ENCODE measurements around the gene PAIP2.

PAIP2 gene

DNA sequence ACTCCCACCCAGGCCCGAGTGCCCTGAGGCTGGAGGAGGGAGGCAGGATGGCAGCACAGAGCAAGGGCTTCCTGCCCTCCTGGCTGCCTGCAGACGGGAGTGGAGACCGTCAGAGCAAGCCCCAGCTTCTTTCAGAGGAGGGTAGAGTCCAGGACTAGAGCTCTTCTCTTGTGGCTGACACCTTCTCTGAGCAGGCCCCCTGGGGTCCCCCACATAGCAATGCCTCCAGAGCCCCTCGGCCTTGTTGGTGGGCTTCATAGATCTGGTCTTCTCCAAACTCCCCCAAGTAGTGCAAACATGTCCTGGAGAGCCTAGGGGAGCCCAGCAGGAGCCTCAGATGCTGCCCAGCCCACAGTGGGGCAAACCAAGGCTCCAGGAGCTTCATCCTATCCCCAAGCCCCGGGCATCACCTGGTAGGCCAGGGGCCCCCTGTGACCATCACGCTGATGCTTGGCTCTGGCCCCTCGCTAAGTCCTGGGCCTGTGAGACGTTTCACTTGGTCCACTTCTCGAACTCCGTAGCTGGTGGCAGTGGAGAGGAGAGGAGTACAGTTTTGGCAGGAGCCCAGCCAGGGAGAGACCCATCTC is 46.0 kb downstream of the PAIP2 start:
- Mint-ChIP-seq H3K4me3 (peak overlapping the region; percentile 90), H3K9me3 (no peaks in the 10 kb centered on the region), H3K36me3 (peaks cover 1% of the 10 kb centered on the region), H3K4me1 (peaks cover 60% of the 10 kb centered on the region), H3K27ac (peak overlapping the region; percentile 91), H3K27me3 (no peaks in the 10 kb centered on the region)
- ATAC-seq (ENCODE audit: low read depth) (no peak), DNase-seq (ENCODE audit: low spot score in 2 of 2) (no peak)

DNA sequence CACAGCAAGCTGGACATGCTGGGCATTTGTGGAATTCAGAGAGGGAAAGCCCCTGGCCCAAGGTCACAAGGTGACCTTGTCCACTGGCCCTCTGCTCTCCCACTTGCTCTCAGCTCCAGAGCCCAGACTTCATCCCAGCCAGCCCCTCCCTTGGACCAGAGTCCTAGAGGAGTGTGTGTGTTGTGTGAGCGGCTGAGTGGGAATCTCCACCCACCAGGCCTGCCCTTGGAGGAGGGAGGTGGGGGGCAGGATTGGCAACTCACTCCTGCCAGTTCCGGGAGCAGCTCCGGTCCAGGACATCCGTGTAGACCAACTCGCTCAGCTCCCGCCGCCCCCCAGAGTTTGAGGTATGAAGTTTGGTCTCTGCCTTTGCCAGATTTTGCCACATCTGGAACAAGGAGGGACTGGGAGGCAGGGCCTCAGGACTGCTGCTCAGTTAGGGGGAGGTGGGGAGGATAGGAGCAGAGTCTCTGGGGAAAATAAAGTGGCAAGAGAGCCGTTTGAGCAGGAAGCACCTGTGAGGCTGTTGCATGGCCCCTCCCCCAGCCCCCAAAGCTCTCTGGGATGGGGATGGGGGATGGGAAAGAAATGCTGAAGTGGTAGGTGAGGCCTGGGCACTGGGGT is 46.7 kb downstream of the PAIP2 start:
- peak overlapping the region; percentile 90 for H3K4me3 Mint-ChIP-seq
- DNase-seq (ENCODE audit: low spot score in 2 of 2), result peak; percentile 63 to 70
- peak overlapping the region; percentile 91 for H3K27ac Mint-ChIP-seq
- no peaks in the 10 kb centered on the region for H3K9me3 Mint-ChIP-seq
- no peaks in the 10 kb centered on the region for H3K27me3 Mint-ChIP-seq
- peaks cover 1% of the 10 kb centered on the region for H3K36me3 Mint-ChIP-seq
- peaks cover 59% of the 10 kb centered on the region for H3K4me1 Mint-ChIP-seq
- peak; percentile 41 for ATAC-seq (ENCODE audit: low read depth)

DNA sequence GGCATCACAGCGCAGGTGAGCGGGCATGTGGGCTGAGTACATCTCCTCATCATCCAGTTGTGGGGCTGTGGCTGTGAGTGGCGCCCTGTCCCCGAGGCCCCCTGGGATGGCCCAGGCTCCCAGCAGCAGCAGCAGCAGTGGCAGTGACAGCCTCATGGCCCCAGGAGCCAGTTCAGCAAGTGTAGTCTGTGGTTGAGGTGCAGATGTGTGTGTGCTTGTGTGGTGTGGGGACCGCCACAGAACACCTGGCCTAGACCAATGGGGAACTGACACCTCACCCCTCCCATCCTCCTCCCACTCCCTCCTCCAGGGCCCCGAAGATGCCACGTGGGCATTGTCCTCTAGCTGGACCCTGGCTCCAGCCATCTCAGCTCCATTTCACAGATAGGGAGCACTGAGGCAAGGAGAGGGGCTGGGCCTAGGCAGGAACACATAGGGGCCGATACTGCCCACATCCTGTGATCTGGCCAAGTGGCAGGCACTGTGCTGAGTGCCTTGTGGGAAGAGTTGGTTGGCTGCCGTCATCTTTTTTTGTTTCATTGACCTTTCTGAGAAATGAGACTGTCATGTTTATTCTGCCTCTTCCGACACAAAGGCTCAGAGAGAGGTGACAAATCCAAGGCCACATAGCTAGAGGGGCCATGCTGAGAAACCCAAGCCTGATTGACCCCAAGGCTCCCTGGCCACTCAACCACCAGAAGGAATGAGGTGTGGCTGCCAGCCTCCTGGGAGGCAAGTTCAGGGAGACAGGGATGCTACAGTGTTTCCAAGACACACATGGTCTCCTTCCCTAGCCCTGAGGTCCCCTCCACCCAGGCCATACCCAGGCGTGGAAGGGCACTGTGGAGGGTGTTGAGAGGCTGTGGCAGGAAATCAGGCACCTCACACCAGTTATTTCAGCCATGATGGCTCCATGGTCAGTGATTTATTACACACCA is 48.3 kb downstream of the PAIP2 start, which contains the start of gene MZB1:
MZB1 (minus strand) TSS at position 213 of the 938 bp plus-strand sequence; CDS start at position 156, 57 bp downstream.
- no peaks in the 10 kb centered on the region for H3K27me3 Mint-ChIP-seq
- peak within 1 kb of the TSS; percentile 91 for H3K27ac Mint-ChIP-seq
- ATAC-seq (ENCODE audit: low read depth) (peak; percentile 66), DNase-seq (ENCODE audit: low spot score in 2 of 2) (peak; percentile 66 to 74)
- peaks cover 49% of the 10 kb centered on the region for H3K4me1 Mint-ChIP-seq
- H3K36me3 Mint-ChIP-seq, result peaks cover 1% of the 10 kb centered on the region
- peak within 1 kb of the TSS; percentile 90 for H3K4me3 Mint-ChIP-seq
- H3K9me3 Mint-ChIP-seq, result no peaks in the 10 kb centered on the region

- ATAC-seq (ENCODE audit: low read depth), result no peak
- no peaks in the 10 kb centered on the region for H3K27me3 Mint-ChIP-seq
- H3K9me3 Mint-ChIP-seq, result no peaks in the 10 kb centered on the region
- peaks cover 1% of the 10 kb centered on the region for H3K36me3 Mint-ChIP-seq
- no peak for DNase-seq (ENCODE audit: low spot score in 2 of 2)
- peaks cover 43% of the 10 kb centered on the region for H3K4me1 Mint-ChIP-seq
- peak overlapping the region; percentile 92 for H3K4me3 Mint-ChIP-seq
- H3K27ac Mint-ChIP-seq, result peak overlapping the region; percentile 91
These were observed 49.2 kb downstream of the PAIP2 start for GRCh38 chr5:139390639-139391569.

DNA sequence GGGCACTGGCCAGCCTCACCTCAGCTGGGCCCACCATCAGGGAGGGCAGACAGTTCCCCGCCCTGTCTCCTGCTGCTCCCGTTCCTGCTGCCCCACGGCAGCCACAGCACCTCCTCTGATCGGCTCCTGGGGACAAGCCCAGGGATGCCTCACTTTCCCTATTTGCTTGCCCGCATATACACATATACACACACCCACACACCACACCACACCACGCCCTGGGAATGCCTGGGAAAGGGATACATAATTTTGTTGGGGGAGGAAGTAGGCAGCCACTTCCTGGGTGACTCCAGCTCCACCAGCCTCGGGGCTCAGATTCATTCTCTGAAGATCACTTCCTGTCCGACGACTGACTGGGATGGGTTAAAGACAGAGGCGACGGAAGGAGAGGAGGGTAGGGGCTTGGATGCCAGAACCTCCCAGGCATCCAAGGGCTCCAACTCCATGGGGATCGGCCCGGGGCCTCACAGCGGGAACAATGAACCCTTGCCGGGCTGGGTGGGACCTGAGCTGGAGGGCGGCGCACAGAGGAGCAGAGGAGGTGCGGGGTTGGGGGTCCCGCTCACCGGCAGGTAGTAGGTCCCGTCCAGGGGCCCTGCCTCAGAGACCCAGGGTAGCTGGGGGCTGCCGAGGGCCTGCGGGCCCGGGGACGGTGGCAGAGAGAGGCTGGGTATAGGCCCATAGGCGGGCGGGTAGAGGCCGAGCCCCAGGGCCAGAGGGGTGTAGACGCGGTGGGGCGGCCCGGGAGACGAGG is 50.1 kb downstream of the PAIP2 start:
- Mint-ChIP-seq H3K4me3 (peak overlapping the region; percentile 92), H3K27me3 (no peaks in the 10 kb centered on the region), H3K9me3 (no peaks in the 10 kb centered on the region), H3K36me3 (peaks cover 1% of the 10 kb centered on the region), H3K27ac (peak overlapping the region; percentile 91), H3K4me1 (peaks cover 44% of the 10 kb centered on the region)
- no peak for ATAC-seq (ENCODE audit: low read depth)
- DNase-seq (ENCODE audit: low spot score in 2 of 2), result no peak

DNA sequence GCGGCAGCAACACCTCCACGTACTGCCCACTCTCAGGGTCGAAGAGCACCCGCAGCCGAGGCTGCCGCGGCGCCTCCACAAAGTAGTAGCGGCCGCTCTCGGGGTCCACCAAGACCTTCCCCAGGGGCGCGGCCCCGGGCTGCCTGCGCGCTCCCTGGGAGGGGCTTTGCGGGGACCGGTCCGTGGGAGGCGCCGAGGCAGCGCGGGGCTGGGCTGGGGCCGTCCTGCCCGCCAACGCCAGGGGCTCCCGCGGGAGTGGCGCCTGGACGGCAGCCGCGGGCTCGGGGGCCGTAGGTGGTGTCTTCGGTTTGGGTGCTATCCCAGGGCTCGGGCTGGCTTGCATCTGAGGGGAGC is 50.6 kb downstream of the PAIP2 start:
- H3K4me1 Mint-ChIP-seq, result peaks cover 45% of the 10 kb centered on the region
- DNase-seq (ENCODE audit: low spot score in 2 of 2) (no peak), ATAC-seq (ENCODE audit: low read depth) (peak; percentile 10)
- peak overlapping the region; percentile 94 for H3K4me3 Mint-ChIP-seq
- H3K36me3 Mint-ChIP-seq, result peaks cover 1% of the 10 kb centered on the region
- no peaks in the 10 kb centered on the region for H3K9me3 Mint-ChIP-seq
- H3K27me3 Mint-ChIP-seq, result no peaks in the 10 kb centered on the region
- H3K27ac Mint-ChIP-seq, result peak overlapping the region; percentile 91

DNA sequence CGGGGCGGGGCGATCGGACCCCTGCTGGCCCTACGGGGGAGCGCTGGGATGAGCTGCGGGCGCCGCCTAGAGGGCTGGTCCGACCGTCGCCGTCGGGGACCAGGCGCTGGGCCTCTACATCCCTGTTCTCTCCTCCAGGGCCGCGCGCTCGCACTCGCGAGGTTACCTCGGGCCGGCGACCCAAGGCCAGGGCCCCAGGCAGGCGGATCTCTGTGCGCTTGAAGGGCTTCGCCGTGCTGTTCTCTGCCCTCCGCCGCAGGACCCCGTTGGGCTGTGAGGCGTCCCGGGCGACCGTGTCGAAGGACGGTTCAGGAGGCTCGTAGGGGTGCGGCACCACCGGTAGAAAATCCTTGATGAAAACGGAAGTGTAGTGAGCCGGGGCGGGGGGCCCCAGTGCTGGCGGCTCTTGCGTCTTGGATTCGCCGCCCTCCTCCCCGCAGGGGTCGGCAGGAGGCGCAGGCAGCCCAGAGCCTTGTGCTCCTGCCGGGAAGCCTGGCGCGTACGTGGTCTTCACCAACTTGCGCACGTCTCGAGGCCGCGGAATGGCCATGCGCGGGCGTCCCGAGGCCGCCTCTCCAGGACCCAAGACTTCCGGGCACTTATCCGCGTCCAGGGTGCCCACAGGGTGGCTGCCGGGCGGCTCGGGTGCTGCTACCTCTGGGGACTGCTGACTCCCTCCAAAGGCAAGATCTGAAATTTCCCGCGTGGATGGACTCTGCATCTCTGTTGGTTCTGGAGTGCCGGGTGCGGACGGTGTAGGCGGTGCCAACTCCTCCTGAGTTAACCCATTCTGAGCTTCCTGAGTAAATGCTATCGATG is 51.2 kb downstream of the PAIP2 start:
- peaks cover 42% of the 10 kb centered on the region for H3K4me1 Mint-ChIP-seq
- DNase-seq (ENCODE audit: low spot score in 2 of 2), result peak; percentile 86 to 91
- ATAC-seq (ENCODE audit: low read depth), result peak; percentile 63
- H3K27ac Mint-ChIP-seq, result peak overlapping the region; percentile 73
- H3K4me3 Mint-ChIP-seq, result peak overlapping the region; percentile 94
- no peaks in the 10 kb centered on the region for H3K27me3 Mint-ChIP-seq
- no peaks in the 10 kb centered on the region for H3K9me3 Mint-ChIP-seq
- peaks cover 1% of the 10 kb centered on the region for H3K36me3 Mint-ChIP-seq

- no peaks in the 10 kb centered on the region for H3K9me3 Mint-ChIP-seq
- H3K27ac Mint-ChIP-seq, result no peak overlapping the region
- peaks cover 1% of the 10 kb centered on the region for H3K36me3 Mint-ChIP-seq
- H3K4me1 Mint-ChIP-seq, result peaks cover 36% of the 10 kb centered on the region
- peak overlapping the region; percentile 94 for H3K4me3 Mint-ChIP-seq
- DNase-seq (ENCODE audit: low spot score in 2 of 2) (no peak), ATAC-seq (ENCODE audit: low read depth) (no peak)
- H3K27me3 Mint-ChIP-seq, result no peaks in the 10 kb centered on the region
These were observed 52.0 kb downstream of the PAIP2 start for GRCh38 chr5:139393497-139394122.

DNA sequence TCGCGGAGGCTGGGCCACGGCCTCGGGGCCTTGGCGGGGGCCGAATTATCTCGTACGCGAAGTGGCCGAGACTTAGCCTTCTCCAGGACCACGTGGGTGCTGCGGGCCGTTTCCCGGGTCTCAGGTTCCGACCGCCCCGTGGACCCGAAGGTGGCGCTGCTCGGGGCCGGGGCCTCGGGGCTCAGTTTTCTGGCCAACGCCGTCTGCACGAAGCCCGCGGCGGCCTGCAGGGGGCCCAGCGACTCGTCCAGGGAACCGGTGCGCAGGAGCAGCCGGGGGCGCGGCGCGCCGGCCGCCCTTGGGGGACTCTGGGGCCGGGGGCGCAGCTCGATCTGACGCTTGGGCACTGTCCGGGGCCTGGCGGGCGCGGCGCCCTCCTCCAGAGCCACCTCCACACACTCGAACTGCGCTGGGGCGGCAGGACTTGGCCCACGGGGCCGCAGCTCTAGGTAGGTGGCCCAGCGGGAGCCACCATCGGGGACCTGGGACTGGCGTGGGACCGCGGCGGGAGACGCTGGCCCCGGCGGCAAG is 52.5 kb downstream of the PAIP2 start:
- DNase-seq (ENCODE audit: low spot score in 2 of 2) (peak; percentile 54 to 65), ATAC-seq (ENCODE audit: low read depth) (peak; percentile 10)
- no peaks in the 10 kb centered on the region for H3K27me3 Mint-ChIP-seq
- H3K36me3 Mint-ChIP-seq, result peaks cover 2% of the 10 kb centered on the region
- H3K4me1 Mint-ChIP-seq, result peaks cover 35% of the 10 kb centered on the region
- H3K27ac Mint-ChIP-seq, result no peak overlapping the region
- no peaks in the 10 kb centered on the region for H3K9me3 Mint-ChIP-seq
- peak overlapping the region; percentile 94 for H3K4me3 Mint-ChIP-seq

GRCh38 chr5:139394654-139395566 is 53.3 kb downstream of the PAIP2 start, which contains the start of gene PROB1:
TSS of gene PROB1 (minus strand) at chr5:139395104. CDS start at chr5:139395081, 23 bp downstream.
- ATAC-seq (ENCODE audit: low read depth), result no peak
- no peaks in the 10 kb centered on the region for H3K27me3 Mint-ChIP-seq
- H3K27ac Mint-ChIP-seq, result no peak within 1 kb of the TSS
- H3K4me1 Mint-ChIP-seq, result peaks cover 32% of the 10 kb centered on the region
- H3K9me3 Mint-ChIP-seq, result no peaks in the 10 kb centered on the region
- H3K36me3 Mint-ChIP-seq, result peaks cover 6% of the 10 kb centered on the region
- DNase-seq (ENCODE audit: low spot score in 2 of 2), result no peak
- peak within 1 kb of the TSS; percentile 94 for H3K4me3 Mint-ChIP-seq
